C4-2B (cell line): Measurements from ENCODE around the gene PPP2R5E.

ENCODE experiments used
- CTCF ChIP-seq: fragments of 450-650 bp; conservative IDR thresholded peaks from 2 replicates; pipeline ENCODE4 v1.5.1; 2017; ENCODE audit warnings: mild to moderate bottlenecking
- ZFX ChIP-seq: fragments of 450-650 bp; IDR thresholded peaks from 2 replicates; pipeline ENCODE4 v1.6.1; 2017

- no peak for TF ChIP-seq CTCF
- no peak for TF ChIP-seq ZFX
These were observed 90.4 kb downstream of the PPP2R5E start for GRCh38 chr14:63452796-63453195.
